Uterus (tissue), 2 donors: ENCODE measurements around the gene PYGL.

Experiments used
- POLR2A ChIP-seq, 2 donors: fragments of 450-650 bp; IDR thresholded peaks; one replicate each; pipeline ENCODE4 v1.6.1; 2016; ENCODE audit warnings: antibody characterized with exemption in 2 of 2, mild to moderate bottlenecking in 1 of 2, moderate library complexity in 1 of 2
- TF ChIP-seq, protein P1 (sequence below), 4 experiments: fragments of 200-600 bp in 2 of 4; fragments of 450-650 bp in 2 of 4; sonication (generic) in 2 of 4; IDR thresholded peaks; one replicate each; pipeline ENCODE4 v1.5.1; 2016 to 2019; ENCODE audit warnings: antibody characterized with exemption in 4 of 4, mild to moderate bottlenecking in 2 of 4, moderate library complexity in 1 of 4

DNA sequence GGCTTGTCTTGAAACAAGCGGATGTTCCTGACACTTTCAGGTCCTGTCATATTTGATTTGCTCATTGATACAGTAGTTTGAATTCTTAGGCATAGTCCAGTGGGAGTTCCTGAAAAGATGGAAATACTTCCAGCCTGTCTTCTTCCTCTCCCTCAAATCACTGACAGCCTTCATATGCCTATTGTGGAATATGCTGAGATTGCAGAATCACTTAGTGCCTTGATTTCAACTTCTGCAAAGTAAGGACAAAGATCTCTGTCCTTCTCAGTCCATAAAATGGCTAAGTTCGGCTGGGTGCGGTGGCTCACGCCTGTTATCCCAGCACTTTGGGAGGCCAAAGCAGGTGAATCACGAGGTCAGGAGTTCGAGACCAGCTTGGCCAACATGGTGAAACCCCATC is 6.7 kb upstream of the PYGL start:
- TF ChIP-seq, protein P1, sequence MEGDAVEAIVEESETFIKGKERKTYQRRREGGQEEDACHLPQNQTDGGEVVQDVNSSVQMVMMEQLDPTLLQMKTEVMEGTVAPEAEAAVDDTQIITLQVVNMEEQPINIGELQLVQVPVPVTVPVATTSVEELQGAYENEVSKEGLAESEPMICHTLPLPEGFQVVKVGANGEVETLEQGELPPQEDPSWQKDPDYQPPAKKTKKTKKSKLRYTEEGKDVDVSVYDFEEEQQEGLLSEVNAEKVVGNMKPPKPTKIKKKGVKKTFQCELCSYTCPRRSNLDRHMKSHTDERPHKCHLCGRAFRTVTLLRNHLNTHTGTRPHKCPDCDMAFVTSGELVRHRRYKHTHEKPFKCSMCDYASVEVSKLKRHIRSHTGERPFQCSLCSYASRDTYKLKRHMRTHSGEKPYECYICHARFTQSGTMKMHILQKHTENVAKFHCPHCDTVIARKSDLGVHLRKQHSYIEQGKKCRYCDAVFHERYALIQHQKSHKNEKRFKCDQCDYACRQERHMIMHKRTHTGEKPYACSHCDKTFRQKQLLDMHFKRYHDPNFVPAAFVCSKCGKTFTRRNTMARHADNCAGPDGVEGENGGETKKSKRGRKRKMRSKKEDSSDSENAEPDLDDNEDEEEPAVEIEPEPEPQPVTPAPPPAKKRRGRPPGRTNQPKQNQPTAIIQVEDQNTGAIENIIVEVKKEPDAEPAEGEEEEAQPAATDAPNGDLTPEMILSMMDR (IDR thresholded peaks at IDR 0.05), result no peak
- TF ChIP-seq POLR2A (IDR thresholded peaks at IDR 0.05), result no peak
